ENCODE data around the gene CDHR5. TPM values are rescaled to one million over a fixed set of nuclear protein-coding genes. Genes with fewer than 3 reads are reported as not detected.

The CDHR5 gene
- total RNA-seq, 1 experiment from 2014 or later, result not detected

DNA sequence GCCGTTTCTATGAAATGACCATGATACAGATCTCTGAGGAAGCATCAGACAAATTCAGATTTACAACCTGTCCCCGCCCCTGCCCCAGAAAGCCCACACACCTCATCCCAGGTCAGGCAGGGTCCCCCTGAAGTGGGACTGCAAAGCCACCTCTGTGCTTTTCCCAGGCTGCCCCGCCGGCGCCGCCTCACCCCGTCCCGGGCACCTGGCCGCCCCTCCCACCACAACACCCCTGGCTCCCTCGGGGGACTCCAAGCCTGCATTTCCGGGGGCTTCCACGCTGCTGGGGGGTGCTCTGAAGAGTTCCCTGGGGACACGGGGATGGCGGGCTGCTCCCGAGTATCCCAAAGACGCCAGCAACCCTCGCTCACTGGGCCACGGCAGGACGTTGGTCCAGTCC, 35.5 kb upstream of the CDHR5 start:
- POLR2A ChIA-PET, result interaction anchor here (0.9 to 1.6 kb wide), 2 partner anchors 8 to 13 kb away, joined by 3 read pairs; no protein-coding TSS in a partner anchor
- intact Hi-C loops (cut with micrococcal nuclease), result no loop called here
- Mint-ChIP-seq H3K27ac (ENCODE audit: low read depth, unreplicated experiment) (no peak overlapping the region), H3K27me3 (ENCODE audit: insufficient read depth, unreplicated experiment) (no peaks in the 10 kb centered on the region), H3K4me1 (ENCODE audit: insufficient read depth, unreplicated experiment) (no peaks in the 10 kb centered on the region), H3K4me3 (ENCODE audit: unreplicated experiment) (no peak overlapping the region), H3K9me3 (ENCODE audit: unreplicated experiment) (no peaks in the 10 kb centered on the region), H3K36me3 (ENCODE audit: insufficient read depth, unreplicated experiment) (peaks cover 52% of the 10 kb centered on the region)
- CTCF ChIA-PET, result interaction anchor here (0.5 kb wide), 2 partner anchors 82 to 461 kb away, joined by 3 to 4 read pairs; no protein-coding TSS in a partner anchor
- no peak for TF ChIP-seq CTCF (IDR thresholded peaks at IDR 0.05; ENCODE audit: unreplicated experiment)
- no TSS peak for BruUV-seq (replicated peaks)
- no peak for DNase-seq (ENCODE audit: unreplicated experiment)

DNA sequence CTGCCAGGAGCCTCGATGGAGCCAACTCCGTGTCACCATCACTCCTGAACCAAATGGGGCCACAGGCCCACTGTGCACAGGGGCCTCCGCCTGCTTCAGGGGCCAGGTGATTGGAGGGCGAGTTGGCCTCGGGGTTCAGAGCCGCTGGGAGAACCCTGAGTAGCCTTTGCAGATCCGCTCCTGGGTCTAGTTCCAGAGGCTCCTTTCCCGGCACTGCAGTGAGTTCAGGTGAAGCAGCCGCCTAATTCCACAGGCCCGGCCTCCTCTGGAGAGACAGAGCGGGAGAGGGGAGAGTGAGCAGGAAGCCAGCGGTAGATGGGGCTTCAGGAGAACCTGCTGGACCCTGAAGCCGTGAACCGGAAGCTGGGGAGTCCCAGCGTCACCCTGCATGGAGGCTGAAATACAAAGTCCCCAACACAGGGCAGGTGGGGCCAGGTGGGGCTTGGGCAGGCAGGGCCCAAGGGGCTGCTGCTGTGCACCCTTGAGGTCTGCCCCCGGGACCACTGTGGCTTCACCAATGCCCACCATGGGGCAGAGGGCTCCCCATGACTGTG, 34.9 kb upstream of the CDHR5 start:
- no peaks in the 10 kb centered on the region for H3K27me3 Mint-ChIP-seq (ENCODE audit: insufficient read depth, unreplicated experiment)
- no peaks in the 10 kb centered on the region for H3K9me3 Mint-ChIP-seq (ENCODE audit: unreplicated experiment)
- no TSS peak for BruUV-seq (replicated peaks)
- intact Hi-C loops (cut with micrococcal nuclease), result no loop called here
- no peak for TF ChIP-seq CTCF (IDR thresholded peaks at IDR 0.05; ENCODE audit: unreplicated experiment)
- ChIA-PET POLR2A (interaction anchor here (0.9 kb wide), 1 partner anchor 8 kb away, joined by 3 read pairs; no protein-coding TSS in a partner anchor), CTCF (interaction anchor here (0.5 kb wide), 1 partner anchor 81 kb away, joined by 3 read pairs; no protein-coding TSS in a partner anchor)
- no peak overlapping the region for H3K27ac Mint-ChIP-seq (ENCODE audit: low read depth, unreplicated experiment)
- no peak overlapping the region for H3K4me3 Mint-ChIP-seq (ENCODE audit: unreplicated experiment)
- H3K4me1 Mint-ChIP-seq (ENCODE audit: insufficient read depth, unreplicated experiment), result no peaks in the 10 kb centered on the region
- DNase-seq (ENCODE audit: unreplicated experiment), result no peak
- peaks cover 57% of the 10 kb centered on the region for H3K36me3 Mint-ChIP-seq (ENCODE audit: insufficient read depth, unreplicated experiment)

DNA sequence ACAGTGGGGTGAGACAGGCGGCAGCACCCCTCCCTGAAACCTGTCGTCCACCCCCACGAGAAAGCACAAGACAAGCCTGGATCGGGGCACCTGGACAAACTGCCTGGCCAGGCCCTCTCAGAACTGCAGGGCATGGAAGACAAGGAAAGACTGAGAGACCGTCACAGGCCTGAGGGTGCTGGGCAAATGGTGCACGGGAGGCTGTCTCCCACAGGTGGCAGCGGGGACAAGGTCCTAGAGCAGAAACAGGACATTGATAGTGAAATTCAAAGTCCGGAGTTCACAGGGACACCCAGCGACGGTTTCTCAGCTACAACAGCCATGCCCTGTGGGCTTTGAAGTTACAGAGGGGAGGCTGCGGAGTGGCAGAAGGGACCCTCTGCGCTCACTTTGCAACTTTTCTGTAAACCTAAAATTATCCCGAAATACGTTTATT, 33.0 kb upstream of the CDHR5 start:
- no peak for DNase-seq (ENCODE audit: unreplicated experiment)
- Mint-ChIP-seq H3K9me3 (ENCODE audit: unreplicated experiment) (no peaks in the 10 kb centered on the region), H3K27ac (ENCODE audit: low read depth, unreplicated experiment) (no peak overlapping the region), H3K4me3 (ENCODE audit: unreplicated experiment) (no peak overlapping the region), H3K36me3 (ENCODE audit: insufficient read depth, unreplicated experiment) (peaks cover 70% of the 10 kb centered on the region), H3K4me1 (ENCODE audit: insufficient read depth, unreplicated experiment) (no peaks in the 10 kb centered on the region), H3K27me3 (ENCODE audit: insufficient read depth, unreplicated experiment) (no peaks in the 10 kb centered on the region)
- no peak for TF ChIP-seq CTCF (IDR thresholded peaks at IDR 0.05; ENCODE audit: unreplicated experiment)
- CTCF ChIA-PET, result interaction anchor here (0.6 kb wide), 1 partner anchor 105 kb away, joined by 3 read pairs; no protein-coding TSS in a partner anchor
- POLR2A ChIA-PET, result interaction anchor here (0.7 kb wide), 1 partner anchor 170 kb away, joined by 3 read pairs; no protein-coding TSS in a partner anchor
- no TSS peak for BruUV-seq (replicated peaks)
- intact Hi-C loops (cut with micrococcal nuclease), result no loop called here

- ChIA-PET CTCF (no interaction called here), POLR2A (interaction anchor here (0.7 kb wide), 1 partner anchor 218 kb away, joined by 3 read pairs; no protein-coding TSS in a partner anchor)
- no peaks in the 10 kb centered on the region for H3K27me3 Mint-ChIP-seq (ENCODE audit: insufficient read depth, unreplicated experiment)
- H3K27ac Mint-ChIP-seq (ENCODE audit: low read depth, unreplicated experiment), result no peak overlapping the region
- peaks cover 70% of the 10 kb centered on the region for H3K36me3 Mint-ChIP-seq (ENCODE audit: insufficient read depth, unreplicated experiment)
- H3K4me3 Mint-ChIP-seq (ENCODE audit: unreplicated experiment), result no peak overlapping the region
- no peak for TF ChIP-seq CTCF (IDR thresholded peaks at IDR 0.05; ENCODE audit: unreplicated experiment)
- H3K9me3 Mint-ChIP-seq (ENCODE audit: unreplicated experiment), result no peaks in the 10 kb centered on the region
- intact Hi-C loops (cut with micrococcal nuclease), result no loop called here
- no peaks in the 10 kb centered on the region for H3K4me1 Mint-ChIP-seq (ENCODE audit: insufficient read depth, unreplicated experiment)
- DNase-seq (ENCODE audit: unreplicated experiment), result no peak
- BruUV-seq (replicated peaks), result no TSS peak
These were observed 32.1 kb upstream of the CDHR5 start for GRCh38 chr11:656866-657265.

Measured in MCF 10A (cell line).